HG02763 (cell line): ENCODE results near the gene INF2.

Source experiments
- ATAC-seq: cut with Tn5 transposase; IDR thresholded peaks from one replicate; pipeline ENCODE4 v1.9.1; 2021; ENCODE audit warnings: mild to moderate bottlenecking, moderate library complexity; ENCODE audit not compliant: unreplicated experiment

The INF2 gene

DNA sequence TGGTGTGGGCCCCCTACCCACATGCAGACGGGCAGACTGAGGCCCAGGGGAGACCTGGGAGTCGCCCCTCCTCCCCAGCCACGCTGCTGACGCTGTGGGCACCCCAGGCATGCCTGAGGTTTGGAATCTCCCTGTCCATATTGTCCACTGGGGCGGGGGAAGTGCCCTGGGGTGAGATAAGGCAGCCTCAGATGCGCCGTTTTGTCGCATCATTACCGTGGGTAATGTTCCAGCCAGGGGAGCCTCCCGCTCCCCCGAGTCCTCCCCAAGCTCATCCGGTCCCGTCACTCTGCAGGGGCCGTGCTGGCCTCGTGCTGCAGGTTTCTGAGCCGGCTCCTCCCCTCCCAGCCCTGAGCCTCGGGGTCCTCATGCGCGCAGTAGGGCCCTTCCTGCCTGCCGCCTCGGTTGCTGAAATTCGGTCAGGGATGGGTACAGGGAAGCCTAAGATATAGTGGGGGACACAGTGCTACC lies 11.4 kb downstream of the INF2 start:
- ATAC-seq, result no peak

GRCh38 chr14:104701383-104702076 lies 12.1 kb downstream of the INF2 start:
- no peak for ATAC-seq

DNA sequence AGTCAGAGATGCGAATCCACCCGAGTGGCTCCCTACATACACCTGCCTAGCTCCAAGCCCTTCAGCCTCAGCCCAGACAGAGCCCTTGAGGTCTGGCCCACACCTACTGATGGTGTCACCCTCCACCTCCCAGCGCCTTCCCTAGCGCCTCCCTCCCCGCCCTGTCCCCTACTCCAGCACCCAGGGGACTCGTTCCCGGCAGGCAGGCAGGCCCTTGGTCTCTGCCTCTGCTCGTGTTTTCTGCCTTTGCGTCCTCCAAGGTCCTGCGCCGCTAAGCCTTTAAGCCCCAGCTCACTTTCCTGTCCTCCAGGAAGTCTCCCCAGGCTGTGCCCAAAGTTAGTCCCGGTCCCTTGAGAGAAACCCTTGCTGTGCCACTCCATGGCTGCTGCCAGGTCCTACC lies 12.7 kb downstream of the INF2 start:
- no peak for ATAC-seq

DNA sequence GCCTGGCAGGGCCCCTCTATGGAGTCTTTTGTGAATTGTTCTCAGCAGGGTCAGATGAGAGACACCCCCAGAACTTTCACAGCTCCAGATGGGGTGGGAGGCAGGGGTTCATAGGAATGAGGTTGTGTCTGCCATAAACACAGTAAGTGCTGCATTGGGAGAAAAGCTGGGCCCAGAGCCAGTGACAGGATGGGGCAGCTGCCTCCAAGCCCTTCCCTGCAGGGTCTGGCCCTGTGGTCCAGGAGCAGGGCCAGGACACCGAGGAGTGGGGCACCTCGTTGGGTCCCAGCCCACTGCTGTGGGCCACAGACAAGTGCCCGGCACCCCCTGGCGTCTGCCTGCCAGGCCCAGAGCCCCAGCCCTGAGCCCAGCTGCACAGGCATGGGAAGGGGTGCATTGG lies 13.3 kb downstream of the INF2 start:
- no peak for ATAC-seq

DNA sequence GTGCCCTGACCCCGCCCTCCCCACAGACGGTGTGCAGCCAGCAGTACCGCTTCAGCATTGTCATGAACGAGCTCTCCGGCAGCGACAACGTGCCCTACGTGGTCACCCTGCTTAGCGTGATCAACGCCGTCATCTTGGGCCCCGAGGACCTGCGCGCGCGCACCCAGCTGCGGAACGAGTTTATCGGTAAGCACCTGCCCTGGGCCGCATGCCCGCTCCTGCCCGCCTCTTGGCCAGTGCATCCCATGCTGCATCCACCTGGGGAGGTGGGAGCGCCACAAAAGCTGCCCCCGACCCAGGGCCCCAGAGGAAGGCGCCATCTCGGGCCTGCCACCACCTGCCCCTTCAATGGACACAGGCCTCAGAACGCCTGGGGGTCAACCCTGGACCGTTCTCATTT lies 13.9 kb downstream of the INF2 start:
- ATAC-seq, result no peak

DNA sequence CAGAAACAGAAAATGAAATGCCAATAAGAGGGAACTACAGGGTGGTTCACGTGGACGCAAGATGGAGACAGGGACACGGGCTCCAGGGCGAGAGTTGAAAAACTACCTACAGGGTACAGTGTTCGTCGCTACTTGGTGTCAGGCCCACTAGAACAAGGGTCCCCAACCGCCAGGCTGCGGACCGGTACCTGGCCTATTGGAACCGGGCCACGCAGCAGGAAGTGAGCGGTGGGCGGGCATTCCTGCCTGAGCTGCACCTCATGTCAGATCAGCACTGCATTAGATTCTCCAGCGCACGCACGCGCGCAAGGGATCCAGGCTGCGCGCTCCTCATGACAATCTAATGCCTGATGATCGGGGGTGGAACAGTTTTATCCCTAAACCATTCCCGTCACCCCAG lies 14.8 kb downstream of the INF2 start:
- ATAC-seq, result no peak

GRCh38 chr14:104705340-104706047 lies 16.1 kb downstream of the INF2 start:
- no peak for ATAC-seq

GRCh38 chr14:104706733-104707607 lies 17.6 kb downstream of the INF2 start:
- ATAC-seq, result no peak

- no peak for ATAC-seq
Observed at GRCh38 chr14:104707608-104708595, 18.5 kb downstream of the INF2 start.

DNA sequence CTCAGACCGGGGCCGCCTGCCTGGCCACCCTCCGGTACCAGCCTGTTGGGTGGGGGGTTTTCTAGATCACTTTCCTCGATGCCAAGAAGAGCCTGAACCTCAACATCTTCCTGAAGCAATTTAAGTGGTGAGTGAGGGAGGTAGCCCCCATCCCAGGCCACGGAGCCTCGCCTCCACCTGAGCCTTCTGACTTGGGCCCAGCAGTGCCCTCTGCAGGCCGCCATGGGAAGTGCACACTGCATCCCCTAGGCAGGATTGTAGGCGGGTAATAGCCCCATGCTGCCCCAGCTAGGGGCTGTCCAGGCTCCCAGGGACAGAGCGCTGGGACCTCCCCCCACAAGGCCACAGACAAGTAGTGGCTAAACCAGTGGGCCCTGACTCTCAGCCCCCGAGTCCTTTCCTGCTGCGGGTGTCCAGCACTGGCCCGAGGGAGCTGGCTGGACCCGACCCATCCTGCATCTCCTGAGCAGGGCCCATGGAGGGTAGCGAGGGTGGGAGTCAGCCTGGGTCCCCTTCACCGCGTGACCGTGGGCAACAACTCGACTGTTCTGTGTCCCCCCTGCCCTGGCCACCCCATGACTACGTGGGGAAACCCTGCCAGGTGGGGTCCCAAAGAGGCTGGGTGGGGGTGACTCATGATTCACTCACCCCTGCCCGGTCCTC lies 19.3 kb downstream of the INF2 start:
- no peak for ATAC-seq

GRCh38 chr14:104709387-104710039 lies 20.1 kb downstream of the INF2 start:
- no peak for ATAC-seq

DNA sequence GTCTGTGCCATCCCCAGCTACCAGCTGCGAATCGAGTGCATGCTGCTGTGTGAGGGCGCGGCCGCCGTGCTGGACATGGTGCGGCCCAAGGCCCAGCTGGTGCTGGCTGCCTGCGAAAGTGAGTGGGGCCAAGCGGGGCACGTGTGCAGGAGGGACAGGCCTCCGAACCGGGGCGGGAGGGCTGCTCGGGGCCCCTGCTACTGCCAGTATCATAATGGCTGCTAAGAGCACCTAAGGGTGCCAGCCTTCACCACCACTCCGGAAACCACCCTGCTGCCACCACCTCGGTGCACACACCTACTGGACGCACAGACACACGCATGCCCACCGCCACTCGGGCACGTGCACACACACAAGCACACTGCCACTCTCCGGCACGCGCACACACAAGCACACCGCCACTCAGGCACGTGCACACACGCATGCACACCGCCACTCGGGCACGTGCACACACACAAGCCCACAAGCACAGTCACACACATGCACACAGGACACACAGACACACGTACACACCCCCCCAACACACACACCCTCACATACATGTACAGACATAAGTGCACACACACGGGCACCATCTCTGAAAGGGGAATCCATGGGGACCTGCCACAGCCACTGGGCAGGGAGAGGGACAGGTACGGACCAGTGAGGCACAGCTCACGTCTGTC lies 20.8 kb downstream of the INF2 start:
- ATAC-seq, result no peak

DNA sequence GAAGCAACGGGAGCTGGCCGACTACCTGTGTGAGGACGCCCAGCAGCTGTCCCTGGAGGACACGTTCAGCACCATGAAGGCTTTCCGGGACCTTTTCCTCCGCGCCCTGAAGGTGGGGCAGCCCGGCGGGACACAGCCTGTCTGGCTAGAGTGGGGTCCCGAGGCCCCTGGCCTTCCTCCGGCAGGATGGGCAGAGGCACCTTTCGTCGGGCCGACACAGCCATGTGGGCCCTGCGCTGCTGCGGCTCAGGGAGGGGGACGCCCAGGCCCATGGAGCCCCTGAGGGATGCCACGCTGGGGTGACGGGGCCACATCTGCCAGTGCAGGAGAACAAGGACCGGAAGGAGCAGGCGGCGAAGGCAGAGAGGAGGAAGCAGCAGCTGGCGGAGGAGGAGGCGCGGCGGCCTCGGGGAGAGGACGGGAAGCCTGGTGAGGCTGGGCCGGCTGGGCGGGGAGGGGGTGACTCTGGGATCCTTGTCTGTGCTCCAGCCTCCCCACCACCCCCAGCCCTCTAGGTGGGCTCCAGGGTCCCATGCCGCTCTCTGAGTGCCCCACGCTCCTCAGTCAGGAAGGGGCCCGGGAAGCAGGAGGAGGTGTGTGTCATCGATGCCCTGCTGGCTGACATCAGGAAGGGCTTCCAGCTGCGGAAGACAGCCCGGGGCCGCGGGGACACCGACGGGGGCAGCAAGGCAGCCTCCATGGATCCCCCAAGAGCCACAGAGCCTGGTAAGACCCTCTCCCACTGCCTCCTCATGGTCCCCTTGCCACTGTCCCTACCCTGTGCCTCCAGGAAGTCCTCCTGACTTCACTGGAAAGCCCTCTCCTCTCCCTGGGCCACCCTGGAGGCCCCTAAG lies 23.7 kb downstream of the INF2 start:
- no peak for ATAC-seq

GRCh38 chr14:104714066-104714465 lies 24.6 kb downstream of the INF2 start:
- no peak for ATAC-seq

DNA sequence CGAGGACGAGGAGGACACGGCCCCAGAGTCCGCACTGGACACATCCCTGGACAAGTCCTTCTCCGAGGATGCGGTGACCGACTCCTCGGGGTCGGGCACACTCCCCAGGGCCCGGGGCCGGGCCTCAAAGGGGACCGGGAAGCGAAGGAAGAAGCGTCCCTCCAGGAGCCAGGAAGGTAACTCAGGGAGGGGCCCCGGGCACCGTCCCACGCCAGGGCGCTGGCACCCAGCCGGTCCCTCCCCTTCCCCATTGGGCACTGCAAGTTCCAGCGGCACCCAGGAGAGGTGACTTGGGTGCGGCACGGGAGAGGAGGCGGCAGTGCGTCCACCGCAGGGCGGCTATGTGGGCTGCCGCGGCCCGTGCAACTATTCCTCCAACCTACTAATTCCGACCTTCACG lies 25.3 kb downstream of the INF2 start:
- no peak for ATAC-seq

GRCh38 chr14:104715416-104715815 lies 26.0 kb downstream of the INF2 start:
- no peak for ATAC-seq

- ATAC-seq, result no peak
Observed at GRCh38 chr14:104715871-104716270, 26.5 kb downstream of the INF2 start.

GRCh38 chr14:104717137-104717536 lies 27.7 kb downstream of the INF2 start:
- no peak for ATAC-seq
